CD4-positive, alpha-beta T cell treated with Interleukin-4 for 1 hour (primary cell): Measurements from ENCODE around the gene PLXNC1.
A peak's percentile ranks its signal among the peaks of the same experiment; 100 is the strongest.

Experiments used
- DNase-seq, 2 donors: peaks; one replicate each; pipeline ENCODE4 v3.0.0-alpha.2; 2020 to 2022

Gene PLXNC1

GRCh38 chr12:94267921-94268471 lies 119.6 kb downstream of the PLXNC1 start:
- DNase-seq, result no peak

- no peak for DNase-seq
Measured at GRCh38 chr12:94269316-94269999, 121.1 kb downstream of the PLXNC1 start.

GRCh38 chr12:94271351-94271750 lies 123.0 kb downstream of the PLXNC1 start:
- no peak for DNase-seq

DNA sequence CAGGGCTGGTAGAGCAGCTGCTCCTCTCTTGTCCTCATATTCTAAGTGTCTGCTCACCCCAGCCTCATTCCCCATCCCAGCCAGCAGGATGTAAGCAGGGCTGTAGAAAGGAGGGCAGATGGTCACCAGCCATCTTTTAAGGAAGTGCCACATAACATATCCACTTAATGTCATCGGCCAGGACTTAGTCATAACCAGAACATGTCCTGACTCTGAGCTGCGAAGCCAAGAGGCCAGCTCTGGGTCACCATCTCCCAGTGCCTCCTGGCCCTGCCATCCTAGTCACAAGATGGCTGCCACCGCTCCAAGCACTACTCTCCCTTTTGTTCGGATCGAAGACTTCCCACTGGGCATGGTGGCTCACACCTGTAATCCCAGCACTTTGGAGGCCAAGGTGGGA lies 123.9 kb downstream of the PLXNC1 start:
- no peak for DNase-seq

DNA sequence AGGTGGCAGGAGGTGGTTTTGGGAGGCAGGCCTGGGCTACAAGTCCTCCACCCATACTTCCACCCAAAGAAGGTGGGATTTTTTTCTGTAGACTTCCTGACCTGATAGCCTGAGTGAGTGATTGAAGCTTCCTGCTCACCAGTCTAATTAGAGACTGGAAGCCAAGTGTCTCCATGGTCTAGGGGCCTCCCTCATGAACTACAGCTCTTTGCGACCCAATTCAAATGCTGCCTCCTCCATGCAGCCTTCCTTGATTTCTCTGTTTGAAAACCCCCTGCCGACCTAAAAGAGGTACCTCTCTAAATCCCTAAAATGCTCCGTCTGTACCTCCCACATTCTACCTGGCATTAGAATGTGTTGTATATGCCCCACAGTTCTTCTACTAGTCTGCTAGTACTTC lies 124.9 kb downstream of the PLXNC1 start:
- no peak for DNase-seq

DNA sequence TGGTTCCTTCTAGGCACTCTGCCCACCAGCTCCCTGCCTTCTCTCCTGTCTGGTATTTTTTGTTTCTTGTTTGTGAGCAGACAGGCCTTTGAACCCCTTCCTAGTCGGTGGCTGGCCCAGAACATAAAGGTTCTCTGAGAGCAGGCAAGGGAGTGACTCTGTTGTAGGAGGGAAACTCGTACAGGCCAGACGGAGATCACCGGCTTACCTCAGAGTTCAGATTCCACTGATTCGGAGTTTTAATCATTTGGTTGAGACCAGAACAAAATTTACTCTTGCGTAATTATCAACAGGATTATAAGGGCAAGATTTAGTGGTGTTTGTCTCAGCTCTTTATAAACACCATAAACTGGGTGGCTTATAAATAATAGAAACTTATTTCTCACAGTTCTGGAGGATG lies 128.3 kb downstream of the PLXNC1 start:
- no peak for DNase-seq

DNA sequence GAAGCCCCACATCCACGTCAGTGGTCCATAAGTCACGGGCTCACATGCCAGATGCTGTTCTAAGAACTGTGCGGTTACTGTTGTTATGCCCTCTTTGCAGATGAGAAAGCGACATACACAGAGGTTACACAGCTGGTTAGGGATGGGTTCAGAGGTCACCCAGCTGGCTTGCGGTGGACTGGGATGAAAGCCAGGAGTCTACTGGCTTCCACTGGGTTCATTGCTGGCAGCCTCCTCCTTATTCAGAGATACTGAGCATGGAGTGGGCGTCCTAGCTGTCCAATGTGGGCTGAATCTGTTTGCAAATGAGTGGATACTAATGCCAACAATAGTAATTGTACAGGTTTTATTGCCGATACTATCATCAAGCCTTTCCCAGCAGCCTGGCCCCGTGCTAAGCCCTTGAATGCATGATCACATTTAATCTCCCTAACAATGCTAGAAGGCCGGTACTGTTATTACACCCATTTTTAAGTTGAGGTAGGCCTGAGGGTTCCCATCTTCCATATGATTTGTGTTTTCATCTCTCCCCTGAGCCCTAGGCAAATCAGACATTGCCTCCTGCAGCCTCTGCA lies 129.1 kb downstream of the PLXNC1 start:
- DNase-seq, result no peak

GRCh38 chr12:94280063-94280462 lies 131.7 kb downstream of the PLXNC1 start:
- no peak for DNase-seq

DNA sequence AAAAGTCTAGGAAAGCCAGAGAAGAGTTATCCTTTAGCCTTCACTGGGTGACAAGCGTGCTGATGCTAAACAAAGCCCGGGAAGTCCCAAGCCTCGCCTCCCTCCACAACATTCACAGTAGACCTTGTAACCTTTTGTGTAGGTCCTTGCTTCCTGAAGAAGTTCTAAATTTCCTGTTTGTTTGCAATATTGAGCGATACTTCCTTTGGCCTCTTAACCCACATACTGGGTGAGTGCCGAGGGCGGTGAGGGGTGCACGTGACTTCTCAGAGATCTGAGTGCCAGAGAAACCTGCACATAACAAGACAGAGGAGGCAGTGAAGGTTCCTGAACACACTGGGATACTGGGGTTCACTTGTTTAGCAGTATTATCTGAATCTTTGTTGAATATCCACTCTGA lies 134.3 kb downstream of the PLXNC1 start:
- peak; percentile 40 to 60 for DNase-seq

DNA sequence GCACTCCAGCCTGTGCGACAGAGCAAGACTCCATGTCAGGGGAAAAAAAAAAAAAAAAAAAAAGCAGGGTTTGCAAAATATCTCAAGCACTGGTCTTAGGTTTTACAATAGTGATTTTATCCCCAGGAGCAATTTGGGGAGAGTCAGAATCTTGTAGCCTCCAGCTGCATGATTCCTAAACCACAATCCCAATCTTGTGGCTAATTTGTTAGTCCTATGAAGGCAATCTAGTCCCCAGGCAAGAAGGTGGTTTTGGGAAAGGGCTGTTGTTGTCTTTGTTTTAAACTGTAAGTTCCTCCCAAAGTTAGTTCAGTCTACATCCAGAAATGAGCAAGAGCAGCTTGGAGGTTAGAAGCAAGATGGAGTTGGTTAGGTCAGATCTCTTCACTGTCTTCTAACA lies 135.7 kb downstream of the PLXNC1 start:
- no peak for DNase-seq

GRCh38 chr12:94284859-94285258 lies 136.5 kb downstream of the PLXNC1 start:
- no peak for DNase-seq

GRCh38 chr12:94285943-94286582 lies 137.7 kb downstream of the PLXNC1 start:
- no peak for DNase-seq

DNA sequence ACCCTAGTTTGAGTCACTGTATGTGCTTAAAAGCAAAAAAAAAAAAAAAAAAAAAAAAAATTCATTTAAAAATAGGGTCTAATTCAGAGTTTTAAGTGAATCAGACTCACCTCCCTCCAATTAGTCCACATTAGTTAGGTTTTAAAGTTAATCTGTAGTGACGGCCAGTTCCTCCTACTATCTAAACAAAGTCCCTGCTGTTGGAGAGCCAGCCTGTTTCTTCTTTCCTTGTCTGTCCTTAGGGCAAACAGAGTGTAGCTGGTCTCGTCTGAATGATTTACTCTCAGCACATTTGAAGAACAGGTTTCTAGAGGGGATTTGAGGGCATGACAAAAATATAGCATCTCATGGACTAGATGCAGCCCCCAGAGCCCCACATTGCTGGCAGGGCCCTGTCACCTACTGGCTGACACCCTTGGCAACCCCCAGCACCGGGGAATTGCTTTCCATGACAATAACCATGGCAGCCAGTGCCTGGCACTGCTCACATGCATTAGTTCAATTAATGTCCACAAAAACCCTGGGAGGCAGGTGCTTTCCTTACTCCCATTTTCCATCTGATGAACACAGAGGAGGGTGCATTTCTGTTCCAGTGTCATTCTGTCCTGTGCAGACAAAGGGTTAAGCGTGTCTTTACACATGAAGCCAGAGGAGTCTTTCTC lies 138.3 kb downstream of the PLXNC1 start:
- no peak for DNase-seq

GRCh38 chr12:94287245-94287628 lies 138.9 kb downstream of the PLXNC1 start:
- DNase-seq, result no peak

GRCh38 chr12:94289461-94290312 lies 141.3 kb downstream of the PLXNC1 start:
- DNase-seq, result no peak

DNA sequence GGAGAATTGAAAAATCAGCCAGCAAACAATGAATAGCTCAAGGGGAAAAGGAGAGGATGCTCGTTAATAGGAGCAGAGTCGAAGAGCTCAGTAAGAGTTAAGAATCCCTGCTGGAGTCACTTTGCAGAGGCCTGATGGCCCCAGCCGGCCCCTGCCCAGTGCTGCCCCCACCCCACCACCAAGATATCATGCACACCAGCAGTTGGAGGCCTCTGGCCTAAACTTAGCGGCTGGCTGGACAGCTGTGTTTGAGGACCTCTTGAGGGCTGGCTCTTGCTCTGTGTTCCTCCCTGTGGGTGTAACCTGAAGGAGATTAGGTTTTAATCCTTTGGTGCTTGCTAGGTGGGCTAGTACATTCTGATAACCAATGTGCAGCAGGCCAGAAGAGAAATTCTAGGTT lies 142.0 kb downstream of the PLXNC1 start:
- DNase-seq, result no peak

- DNase-seq, result no peak
Measured at GRCh38 chr12:94297096-94297699, 148.8 kb downstream of the PLXNC1 start.

- no peak for DNase-seq
Measured at GRCh38 chr12:94297876-94298505, 149.6 kb downstream of the PLXNC1 start.

DNA sequence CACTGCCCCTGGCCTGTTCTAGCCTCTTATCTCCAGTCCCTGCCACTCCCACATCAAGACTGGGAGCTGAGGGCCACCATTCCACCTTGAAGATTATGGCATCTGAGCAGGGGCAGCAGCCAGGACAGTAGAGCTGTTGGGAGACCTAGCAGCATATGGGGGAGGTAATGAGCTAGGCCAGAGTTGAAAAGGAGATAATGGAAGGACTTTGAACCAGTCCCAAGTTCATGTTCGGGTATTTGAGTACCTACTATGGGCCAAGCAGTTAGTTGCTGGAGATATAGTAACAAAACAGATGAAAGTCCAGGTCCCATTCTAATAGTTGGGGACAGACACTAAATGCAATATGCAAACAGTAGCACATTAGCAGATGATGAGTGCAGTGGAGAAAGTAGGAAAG lies 151.5 kb downstream of the PLXNC1 start:
- no peak for DNase-seq

DNA sequence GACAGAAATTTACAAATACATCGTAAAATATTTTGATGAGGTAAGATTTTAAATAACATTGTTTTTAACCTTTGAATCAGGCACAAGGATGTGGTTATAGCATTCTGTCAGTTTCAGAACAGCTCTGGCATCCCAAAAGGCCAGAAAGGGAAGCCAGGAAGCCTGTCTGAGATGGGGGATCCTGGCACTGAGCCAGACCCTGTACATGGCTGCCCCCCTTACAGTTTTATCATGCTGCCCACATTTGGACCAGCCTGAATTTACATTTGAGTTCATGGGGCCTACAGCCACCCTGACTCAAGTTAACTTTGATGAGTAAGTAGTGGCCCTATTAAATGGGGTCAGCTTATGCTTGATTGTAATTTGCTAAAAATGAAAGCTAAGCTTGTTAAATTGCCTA lies 155.6 kb downstream of the PLXNC1 start:
- DNase-seq, result no peak

GRCh38 chr12:94304566-94305061 lies 156.2 kb downstream of the PLXNC1 start:
- DNase-seq, result no peak
